ENCODE data around the gene BHMT.

Gene BHMT

DNA sequence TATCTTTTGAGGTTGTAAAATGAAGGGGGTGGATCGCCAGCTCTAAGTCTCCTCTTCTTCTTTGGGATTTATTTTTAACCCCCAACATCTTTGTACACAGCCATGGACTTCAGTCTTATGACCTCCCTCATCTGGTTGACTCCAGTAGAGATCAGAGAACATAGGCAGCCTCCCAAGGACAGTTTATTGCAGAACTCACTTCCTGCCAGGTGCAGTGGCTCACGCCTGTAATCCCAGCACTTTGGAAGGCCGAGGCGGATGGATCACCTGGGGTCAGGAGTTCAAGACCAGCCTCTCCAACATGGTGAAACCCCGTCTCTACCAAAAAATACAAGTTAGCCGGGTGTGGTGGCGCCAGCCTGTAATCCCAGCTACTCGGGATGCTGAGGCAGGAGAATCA is 2.8 kb upstream of the BHMT start:
- in situ Hi-C loops (cut with MboI; ENCODE audit: low sequenced_read_pairs, unreplicated experiment), result no loop called here
- no peak for DNase-seq (ENCODE audit: low spot score)

DNA sequence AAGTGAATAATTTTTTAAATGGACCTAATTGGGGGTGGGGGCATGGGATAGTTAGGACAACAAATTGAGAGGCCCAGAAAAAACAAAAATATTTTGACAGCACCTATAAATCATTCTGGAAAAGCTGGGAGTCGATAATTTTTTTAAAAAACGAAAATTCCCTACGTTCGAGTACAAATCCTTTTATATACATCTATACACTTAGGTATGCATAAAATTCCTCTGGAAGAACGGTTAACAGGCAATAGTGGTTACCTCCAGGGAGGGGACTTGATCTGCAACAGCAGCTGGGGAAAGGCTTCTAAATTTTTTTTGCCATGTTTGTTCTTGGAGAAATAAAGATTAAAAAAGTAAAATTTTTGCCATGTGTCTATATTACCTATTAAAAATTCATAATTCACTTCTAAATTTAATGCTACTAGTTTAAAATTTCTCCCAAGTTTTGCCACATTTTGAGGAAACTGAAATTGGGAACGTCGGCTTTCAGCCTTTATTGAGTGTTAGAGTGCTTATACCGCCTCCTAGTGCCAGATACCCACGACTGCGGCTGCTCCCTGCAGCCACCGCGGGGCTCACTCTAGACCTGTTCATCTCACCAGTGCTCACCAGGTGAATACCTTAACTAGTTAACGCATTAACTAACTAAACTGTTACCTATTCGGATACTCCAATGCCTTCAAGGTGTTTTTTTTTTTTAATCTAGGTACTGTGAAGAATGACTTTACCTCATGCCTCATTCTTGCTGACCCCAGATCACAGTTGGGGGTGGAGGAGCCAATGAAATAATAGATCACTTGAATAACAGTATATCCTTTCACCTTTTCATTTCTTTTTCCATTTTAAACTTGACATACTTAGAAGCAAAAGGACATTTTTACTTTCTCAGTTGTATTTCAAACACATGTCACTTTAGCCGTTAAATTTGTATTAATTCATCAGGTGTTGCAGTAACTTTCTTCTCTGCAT is 1.8 kb upstream of the BHMT start:
- peak; percentile 65 for DNase-seq (ENCODE audit: low spot score)
- in situ Hi-C loops (cut with MboI; ENCODE audit: low sequenced_read_pairs, unreplicated experiment), result loop anchor here (10.0 kb wide), 1 partner anchor 85 kb away; no protein-coding TSS in a partner anchor

More for the DNA sequence above, 2.8 kb upstream of the BHMT start:
- TF ChIP-seq, protein P1, sequence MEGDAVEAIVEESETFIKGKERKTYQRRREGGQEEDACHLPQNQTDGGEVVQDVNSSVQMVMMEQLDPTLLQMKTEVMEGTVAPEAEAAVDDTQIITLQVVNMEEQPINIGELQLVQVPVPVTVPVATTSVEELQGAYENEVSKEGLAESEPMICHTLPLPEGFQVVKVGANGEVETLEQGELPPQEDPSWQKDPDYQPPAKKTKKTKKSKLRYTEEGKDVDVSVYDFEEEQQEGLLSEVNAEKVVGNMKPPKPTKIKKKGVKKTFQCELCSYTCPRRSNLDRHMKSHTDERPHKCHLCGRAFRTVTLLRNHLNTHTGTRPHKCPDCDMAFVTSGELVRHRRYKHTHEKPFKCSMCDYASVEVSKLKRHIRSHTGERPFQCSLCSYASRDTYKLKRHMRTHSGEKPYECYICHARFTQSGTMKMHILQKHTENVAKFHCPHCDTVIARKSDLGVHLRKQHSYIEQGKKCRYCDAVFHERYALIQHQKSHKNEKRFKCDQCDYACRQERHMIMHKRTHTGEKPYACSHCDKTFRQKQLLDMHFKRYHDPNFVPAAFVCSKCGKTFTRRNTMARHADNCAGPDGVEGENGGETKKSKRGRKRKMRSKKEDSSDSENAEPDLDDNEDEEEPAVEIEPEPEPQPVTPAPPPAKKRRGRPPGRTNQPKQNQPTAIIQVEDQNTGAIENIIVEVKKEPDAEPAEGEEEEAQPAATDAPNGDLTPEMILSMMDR (IDR thresholded peaks at IDR 0.05; ENCODE audit: borderline replicate concordance, control extremely low read depth, extremely low read depth, insufficient read depth, missing control alignments), result no peak

DNA sequence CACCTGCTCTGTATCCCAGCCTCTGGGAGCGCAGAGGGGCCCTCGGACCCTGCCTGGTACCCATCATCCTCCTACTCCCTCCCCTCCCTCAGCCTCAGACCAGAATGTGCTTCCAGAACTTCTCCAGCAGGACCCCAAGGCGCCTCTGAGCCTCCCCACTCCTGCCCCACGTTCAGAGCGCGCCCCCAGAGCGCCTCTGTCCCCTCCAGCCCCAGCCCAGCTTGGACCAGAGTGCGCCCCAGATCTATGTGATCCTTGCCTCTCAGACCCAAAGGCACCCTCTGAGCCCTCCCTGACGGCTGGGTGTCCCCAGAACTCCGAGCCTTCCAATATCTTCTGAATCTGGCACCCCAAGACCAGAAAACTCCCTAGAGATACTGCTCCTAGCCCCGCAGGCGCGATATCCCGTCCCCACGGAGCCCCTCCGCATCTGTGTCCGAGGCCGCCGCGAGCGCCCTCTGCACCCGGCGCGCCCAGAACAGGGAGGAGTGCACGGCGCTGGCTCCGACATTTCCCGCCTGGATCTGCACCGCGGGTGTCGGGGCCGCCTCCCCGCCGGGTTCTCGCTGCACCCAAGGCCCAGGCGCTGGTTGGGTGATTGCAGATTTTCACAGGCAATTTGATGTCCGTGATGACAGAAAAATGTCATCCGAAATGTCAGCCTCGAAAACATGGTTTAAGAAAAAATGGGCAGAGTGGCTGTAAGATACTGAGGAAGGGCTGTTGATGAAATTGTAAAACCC is 522 bp downstream of the BHMT start:
- TF ChIP-seq, protein P1 (IDR thresholded peaks at IDR 0.05; ENCODE audit: borderline replicate concordance, control extremely low read depth, extremely low read depth, insufficient read depth, missing control alignments), result no peak
- no peak for DNase-seq (ENCODE audit: low spot score)
- in situ Hi-C loops (cut with MboI; ENCODE audit: low sequenced_read_pairs, unreplicated experiment), result loop anchor here (10.0 kb wide), 1 partner anchor 87 kb away; no protein-coding TSS in a partner anchor

More for the DNA sequence above, 1.8 kb upstream of the BHMT start:
- TF ChIP-seq, protein P1 (IDR thresholded peaks at IDR 0.05; ENCODE audit: borderline replicate concordance, control extremely low read depth, extremely low read depth, insufficient read depth, missing control alignments), result peak; percentile 36

DNA sequence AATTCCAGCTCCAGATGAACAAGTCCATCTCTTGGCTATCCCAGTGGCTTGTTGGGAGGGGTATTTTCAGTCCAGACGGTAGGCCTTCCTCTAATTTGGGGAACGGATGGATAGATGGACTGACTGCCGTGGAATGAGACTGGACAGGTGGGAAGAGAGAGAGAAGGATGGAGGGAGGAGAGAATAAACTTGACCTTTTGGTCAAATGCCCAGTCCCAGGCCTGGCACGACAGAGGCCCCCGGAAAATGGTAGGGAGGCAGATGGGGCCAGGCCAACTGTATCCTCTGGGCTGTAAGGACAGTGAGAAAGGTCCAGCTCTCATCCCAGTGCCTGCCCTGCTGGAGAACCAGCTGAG is 1.1 kb downstream of the BHMT start:
- no peak for DNase-seq (ENCODE audit: low spot score)
- in situ Hi-C loops (cut with MboI; ENCODE audit: low sequenced_read_pairs, unreplicated experiment), result loop anchor here (10.0 kb wide), 1 partner anchor 88 kb away; no protein-coding TSS in a partner anchor
- TF ChIP-seq, protein P1 (IDR thresholded peaks at IDR 0.05; ENCODE audit: borderline replicate concordance, control extremely low read depth, extremely low read depth, insufficient read depth, missing control alignments), result no peak

DNA sequence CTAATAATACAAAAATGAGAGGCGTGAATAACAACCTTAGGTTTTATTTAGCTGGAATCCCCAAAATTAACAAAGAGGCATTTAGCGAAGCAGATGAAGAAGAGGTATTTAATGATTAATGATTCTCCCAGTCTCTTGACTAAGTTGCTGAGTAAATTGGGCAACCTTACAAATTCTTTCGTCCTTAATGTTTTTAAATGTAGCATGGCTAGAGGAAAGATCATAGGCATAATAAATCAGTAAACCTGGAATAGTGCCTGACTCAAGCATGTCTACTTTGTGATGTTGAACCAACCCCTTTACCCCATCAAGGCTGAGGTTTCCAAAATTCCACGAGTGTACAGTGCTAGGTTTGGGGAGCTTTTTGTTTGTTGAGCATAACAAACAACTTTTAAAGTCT is 7.9 kb downstream of the BHMT start:
- TF ChIP-seq, protein P1 (IDR thresholded peaks at IDR 0.05; ENCODE audit: borderline replicate concordance, control extremely low read depth, extremely low read depth, insufficient read depth, missing control alignments), result no peak
- in situ Hi-C loops (cut with MboI; ENCODE audit: low sequenced_read_pairs, unreplicated experiment), result loop anchor here (10.0 kb wide), 1 partner anchor 95 kb away; no protein-coding TSS in a partner anchor
- DNase-seq (ENCODE audit: low spot score), result no peak

DNA sequence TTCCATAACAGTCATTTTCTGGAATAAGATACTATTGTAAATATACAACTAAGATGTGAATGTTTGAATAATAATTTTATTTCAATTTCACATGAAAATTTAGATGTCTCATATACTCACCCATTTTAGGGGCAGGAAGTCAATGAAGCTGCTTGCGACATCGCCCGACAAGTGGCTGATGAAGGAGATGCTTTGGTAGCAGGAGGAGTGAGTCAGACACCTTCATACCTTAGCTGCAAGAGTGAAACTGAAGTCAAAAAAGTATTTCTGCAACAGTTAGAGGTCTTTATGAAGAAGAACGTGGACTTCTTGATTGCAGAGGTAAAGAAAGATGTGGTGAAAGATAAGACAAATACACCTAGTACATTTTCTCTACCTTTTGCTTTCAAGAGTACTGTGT is 8.6 kb downstream of the BHMT start:
- no peak for DNase-seq (ENCODE audit: low spot score)
- TF ChIP-seq, protein P1 (IDR thresholded peaks at IDR 0.05; ENCODE audit: borderline replicate concordance, control extremely low read depth, extremely low read depth, insufficient read depth, missing control alignments), result no peak
- in situ Hi-C loops (cut with MboI; ENCODE audit: low sequenced_read_pairs, unreplicated experiment), result no loop called here

Measured in GM13976 (cell line).